HCT116 (cell line): ENCODE results near the gene VTI1A. TPM values are rescaled to one million over a fixed set of nuclear protein-coding genes. Genes with fewer than 3 reads are reported as not detected.
A peak's percentile ranks its signal among the peaks of the same experiment; 100 is the strongest.

Experiments used
- ATAC-seq: fragments of 200-7000 bp; cut with Tn5 transposase; 2 replicates; pipeline ENCODE4 v1.9.1; 2020; ENCODE audit warnings: mild to moderate bottlenecking, moderate library complexity
- BruUV-seq: library from RNA; stranded (reverse); fragments of 400-500 nt; replicated peaks from 2 replicates; lab custom pipeline; 2021; lab: Mats Ljungman, UMichigan
- CTCF ChIA-PET: fragments of 300-600 bp; sonication (Branson Sonifier 250); formaldehyde crosslinking; loops from one replicate; lab custom pipeline; 2021; ENCODE audit warnings: antibody characterized with exemption; lab: Charles Lee
- POLR2A ChIA-PET: fragments of 300-600, 350-600 bp; sonication (Branson Sonifier 250); formaldehyde crosslinking; loops from one replicate; lab custom pipeline; 2021; ENCODE audit warnings: antibody characterized with exemption; lab: Charles Lee
- RAD21 ChIA-PET, 2 experiments: fragments of 300-600 bp; sonication (Branson Sonifier 250); formaldehyde crosslinking; loops; one replicate each; lab custom pipeline; 2023; ENCODE audit warnings: low total read pairs in 2 of 2; ENCODE audit not compliant: uncharacterized antibody in 2 of 2, unreplicated experiment in 2 of 2, low non-redundant PET in 1 of 2; lab: Charles Lee
- DNase-seq: peaks from one replicate; pipeline ENCODE4 v3.0.0-alpha.2; 2010; ENCODE audit warnings: low read depth, low spot score
- H2AFZ ChIP-seq: fragments of 200-600 bp; shearing (Covaris generic), sonication (generic); 2 replicates; pipeline ENCODE4 v1.6.1; 2017; ENCODE audit warnings: low read depth, mixed run types, mixed read lengths, antibody characterized with exemption, low read length; ENCODE audit not compliant: poor library complexity, severe bottlenecking
- H3K27ac ChIP-seq: 2 replicates; pipeline ENCODE4 v1.5.1; 2012; ENCODE audit warnings: low read depth, low read length
- H3K27me3 ChIP-seq: fragments of 200-600 bp; sonication (generic); 2 replicates; pipeline ENCODE4 v1.6.1; 2016; ENCODE audit warnings: mixed run types, low read length, mixed read lengths; ENCODE audit not compliant: insufficient read depth
- H3K36me3 ChIP-seq, 2 experiments: fragments of 200-500 bp in 1 of 2; fragments of 200-600 bp in 1 of 2; sonication (Bioruptor generic) in 1 of 2; sonication (generic) in 1 of 2; 2 replicates each; pipeline versions ENCODE4 v1.5.1 to v1.6.1; 2014 to 2016; ENCODE audit warnings: low read length in 2 of 2, inconsistent platforms in 1 of 2, mixed read lengths in 1 of 2, mixed run types in 1 of 2; ENCODE audit not compliant: insufficient read depth in 2 of 2, control insufficient read depth in 1 of 2
- H3K4me1 ChIP-seq, 2 experiments: fragments of 200-600 bp in 1 of 2; sonication (generic) in 1 of 2; 2 replicates each; pipeline versions ENCODE4 v1.5.1 to v1.6.1; 2012 to 2017; ENCODE audit warnings: low read length in 2 of 2, inconsistent platforms in 1 of 2, mild to moderate bottlenecking in 1 of 2, mixed read lengths in 1 of 2, mixed run types in 1 of 2, moderate library complexity in 1 of 2; ENCODE audit not compliant: insufficient read depth in 2 of 2, control insufficient read depth in 1 of 2
- H3K4me2 ChIP-seq: fragments of 200-600 bp; sonication (generic); 2 replicates; pipeline ENCODE4 v1.6.1; 2017; ENCODE audit warnings: mixed run types, low read length, mixed read lengths
- H3K4me3 ChIP-seq, 2 experiments: fragments of 200-600 bp in 1 of 2; sonication (generic) in 1 of 2; replicated peaks in 1 of 2; 2 replicates each; pipeline ENCODE4 v1.5.1; 2011 to 2016; ENCODE audit warnings: low read length in 2 of 2, control low read depth in 1 of 2, low read depth in 1 of 2, mild to moderate bottlenecking in 1 of 2, mixed read lengths in 1 of 2, mixed run types in 1 of 2
- H3K79me2 ChIP-seq: fragments of 200-600 bp; sonication (generic); 2 replicates; pipeline ENCODE4 v1.6.1; 2017; ENCODE audit warnings: mild to moderate bottlenecking, mixed run types, low read length, moderate library complexity, mixed read lengths; ENCODE audit not compliant: insufficient read depth
- H3K9ac ChIP-seq: fragments of 200-600 bp; sonication (generic); 2 replicates; pipeline ENCODE4 v1.6.1; 2016; ENCODE audit warnings: low read length, mixed read lengths
- H3K9me2 ChIP-seq: fragments of 200-600 bp; sonication (generic), shearing (Covaris generic); 2 replicates; pipeline ENCODE4 v1.6.1; 2017; ENCODE audit warnings: mixed run types, mild to moderate bottlenecking, moderate library complexity; ENCODE audit not compliant: insufficient read depth
- H3K9me3 ChIP-seq, 2 experiments: fragments of 200-500 bp in 1 of 2; fragments of 200-600 bp in 1 of 2; sonication (Bioruptor generic) in 1 of 2; sonication (generic) in 1 of 2; 2 replicates each; pipeline ENCODE4 v1.6.1; 2014 to 2017; ENCODE audit warnings: low read length in 2 of 2, mixed read lengths in 2 of 2, inconsistent platforms in 1 of 2, low read depth in 1 of 2, mild to moderate bottlenecking in 1 of 2, mixed run types in 1 of 2, moderate library complexity in 1 of 2; ENCODE audit not compliant: control insufficient read depth in 1 of 2, insufficient read depth in 1 of 2
- H4K20me1 ChIP-seq: fragments of 200-600 bp; sonication (generic), shearing (Covaris generic); 2 replicates; pipeline ENCODE4 v1.6.1; 2017; ENCODE audit warnings: mixed run types, mild to moderate bottlenecking, moderate library complexity; ENCODE audit not compliant: insufficient read depth
- CBX3 ChIP-seq: IDR thresholded peaks from 2 replicates; pipeline ENCODE4 v1.6.1; 2012; ENCODE audit warnings: low read depth
- ELF1 ChIP-seq: IDR thresholded peaks from 2 replicates; pipeline ENCODE4 v1.6.1; 2012; ENCODE audit warnings: low read depth, borderline replicate concordance
- EZH2 ChIP-seq: fragments of 200-600 bp; sonication (generic); IDR thresholded peaks from 2 replicates; pipeline ENCODE4 v1.6.1; 2017; ENCODE audit warnings: antibody characterized with exemption, mixed run types
- EZH2phosphoT487 ChIP-seq: fragments of 200-600 bp; IDR thresholded peaks from 2 replicates; pipeline ENCODE4 v1.6.1; 2018; ENCODE audit warnings: antibody characterized with exemption, borderline replicate concordance
- FOSL1 ChIP-seq: IDR thresholded peaks from 2 replicates; pipeline ENCODE4 v1.6.1; 2012; ENCODE audit warnings: low read depth
- JUND ChIP-seq: IDR thresholded peaks from 2 replicates; pipeline ENCODE4 v1.6.1; 2012
- POLR2A ChIP-seq: IDR thresholded peaks from 2 replicates; pipeline ENCODE4 v1.7.0; 2011; ENCODE audit warnings: borderline replicate concordance; ENCODE audit not compliant: insufficient read depth, insufficient read length; ENCODE audit errors: extremely low read depth
- SP1 ChIP-seq: IDR thresholded peaks from 2 replicates; pipeline ENCODE4 v1.6.1; 2012; ENCODE audit warnings: low read depth
- SRF ChIP-seq: IDR thresholded peaks from 2 replicates; pipeline ENCODE4 v1.6.1; 2012; ENCODE audit warnings: low read depth
- YY1 ChIP-seq: IDR thresholded peaks from 2 replicates; pipeline ENCODE4 v1.6.1; 2011; ENCODE audit warnings: low read length, low read depth, moderate library complexity, mild to moderate bottlenecking; ENCODE audit not compliant: insufficient replicate concordance; ENCODE audit errors: extremely low read depth
- ZFX ChIP-seq: fragments of 450-650 bp; IDR thresholded peaks from 2 replicates; pipeline ENCODE4 v1.6.1; 2017
- ZNF274 ChIP-seq: fragments of 200-500 bp; sonication (Bioruptor generic); IDR thresholded peaks from 2 replicates; pipeline ENCODE4 v1.6.1; 2014; ENCODE audit warnings: mild to moderate bottlenecking, low read depth, low read length, inconsistent platforms
- intact Hi-C: fragments of 100-400 bp; cut with micrococcal nuclease; formaldehyde crosslinking; loops from 2 replicates; pipeline ENCODE4 v1.10.0; 2022
- total RNA-seq: library from RNA; stranded (reverse); gene quantifications from one replicate; pipeline ENCODE4 v1.2.1, GENCODE V29; 2021; ENCODE audit not compliant: unreplicated experiment
- TF ChIP-seq, protein P1 (sequence below): IDR thresholded peaks from 2 replicates; pipeline ENCODE4 v1.6.1; 2012
- TF ChIP-seq, protein P2 (sequence below): IDR thresholded peaks from 2 replicates; pipeline ENCODE4 v1.6.1; 2012; ENCODE audit warnings: low read depth
- TF ChIP-seq, protein P3 (sequence below), 3 experiments: fragments of 200-600 bp in 1 of 3; sonication (generic) in 1 of 3; IDR thresholded peaks in 2 of 3; conservative IDR thresholded peaks in 1 of 3; 2 replicates each; pipeline ENCODE4 v1.5.1; 2012 to 2017; ENCODE audit warnings: low read depth in 2 of 3, low read length in 2 of 3, antibody characterized with exemption in 1 of 3, borderline replicate concordance in 1 of 3, control low read depth in 1 of 3, mild to moderate bottlenecking in 1 of 3, mixed read lengths in 1 of 3, mixed run types in 1 of 3, moderate library complexity in 1 of 3; ENCODE audit not compliant: insufficient read depth in 1 of 3

The VTI1A gene
- total RNA-seq, 1 experiment from 2014 or later = 80.7 TPM

DNA sequence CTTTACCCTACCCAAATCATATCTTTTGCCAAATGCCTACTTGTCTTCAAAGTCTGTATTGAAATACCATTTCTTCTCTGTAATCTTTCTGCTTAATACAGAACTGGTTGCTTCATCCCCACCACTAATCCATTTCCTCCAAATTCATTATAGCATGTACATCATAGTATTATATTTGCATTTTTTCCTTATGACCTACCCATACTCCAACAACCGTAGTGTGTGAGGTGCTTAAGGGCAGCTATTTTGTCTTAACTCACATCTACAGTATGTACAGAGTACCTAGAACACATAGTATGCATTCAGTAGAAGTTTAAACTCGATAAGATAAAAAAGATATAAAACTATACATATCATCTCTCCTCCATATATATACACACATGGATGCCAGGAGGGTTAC, 49.4 kb upstream of the VTI1A start:
- ChIA-PET RAD21 (no interaction called here), CTCF (no interaction called here), POLR2A (no interaction called here)
- Histone ChIP-seq H3K9ac (no peak overlapping the region), H3K27ac (0 out of 2 replicates have a peak overlapping the region, but pooled peaks have one; percentile 8), H3K9me3 (no peaks in the 10 kb centered on the region), H3K27me3 (no peaks in the 10 kb centered on the region), H2AFZ (no peak overlapping the region), H3K36me3 (peaks cover 27 to 37% of the 10 kb centered on the region in 2 experiments; a peak in 3 of 4 replicates), H4K20me1 (no peaks in the 10 kb centered on the region), H3K9me2 (no peaks in the 10 kb centered on the region), H3K4me1 (peaks cover 57 to 76% of the 10 kb centered on the region in 2 experiments), H3K4me2 (no peak overlapping the region), H3K79me2 (peaks cover 49% of the 10 kb centered on the region), H3K4me3 (no peak overlapping the region)
- ATAC-seq = no peak
- DNase-seq = no peak
- no TSS peak for BruUV-seq
- intact Hi-C loops = no loop called here
- TF ChIP-seq EZH2 = no peak
- no peak for TF ChIP-seq ELF1
- TF ChIP-seq ZFX = no peak
- TF ChIP-seq POLR2A = no peak
- TF ChIP-seq ZNF274 = no peak
- TF ChIP-seq SRF = no peak
- TF ChIP-seq YY1 = no peak
- TF ChIP-seq, protein P1, sequence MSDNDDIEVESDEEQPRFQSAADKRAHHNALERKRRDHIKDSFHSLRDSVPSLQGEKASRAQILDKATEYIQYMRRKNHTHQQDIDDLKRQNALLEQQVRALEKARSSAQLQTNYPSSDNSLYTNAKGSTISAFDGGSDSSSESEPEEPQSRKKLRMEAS = no peak
- no peak for TF ChIP-seq SP1
- TF ChIP-seq, protein P2, sequence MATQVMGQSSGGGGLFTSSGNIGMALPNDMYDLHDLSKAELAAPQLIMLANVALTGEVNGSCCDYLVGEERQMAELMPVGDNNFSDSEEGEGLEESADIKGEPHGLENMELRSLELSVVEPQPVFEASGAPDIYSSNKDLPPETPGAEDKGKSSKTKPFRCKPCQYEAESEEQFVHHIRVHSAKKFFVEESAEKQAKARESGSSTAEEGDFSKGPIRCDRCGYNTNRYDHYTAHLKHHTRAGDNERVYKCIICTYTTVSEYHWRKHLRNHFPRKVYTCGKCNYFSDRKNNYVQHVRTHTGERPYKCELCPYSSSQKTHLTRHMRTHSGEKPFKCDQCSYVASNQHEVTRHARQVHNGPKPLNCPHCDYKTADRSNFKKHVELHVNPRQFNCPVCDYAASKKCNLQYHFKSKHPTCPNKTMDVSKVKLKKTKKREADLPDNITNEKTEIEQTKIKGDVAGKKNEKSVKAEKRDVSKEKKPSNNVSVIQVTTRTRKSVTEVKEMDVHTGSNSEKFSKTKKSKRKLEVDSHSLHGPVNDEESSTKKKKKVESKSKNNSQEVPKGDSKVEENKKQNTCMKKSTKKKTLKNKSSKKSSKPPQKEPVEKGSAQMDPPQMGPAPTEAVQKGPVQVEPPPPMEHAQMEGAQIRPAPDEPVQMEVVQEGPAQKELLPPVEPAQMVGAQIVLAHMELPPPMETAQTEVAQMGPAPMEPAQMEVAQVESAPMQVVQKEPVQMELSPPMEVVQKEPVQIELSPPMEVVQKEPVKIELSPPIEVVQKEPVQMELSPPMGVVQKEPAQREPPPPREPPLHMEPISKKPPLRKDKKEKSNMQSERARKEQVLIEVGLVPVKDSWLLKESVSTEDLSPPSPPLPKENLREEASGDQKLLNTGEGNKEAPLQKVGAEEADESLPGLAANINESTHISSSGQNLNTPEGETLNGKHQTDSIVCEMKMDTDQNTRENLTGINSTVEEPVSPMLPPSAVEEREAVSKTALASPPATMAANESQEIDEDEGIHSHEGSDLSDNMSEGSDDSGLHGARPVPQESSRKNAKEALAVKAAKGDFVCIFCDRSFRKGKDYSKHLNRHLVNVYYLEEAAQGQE = no peak
- no peak for TF ChIP-seq FOSL1
- no peak for TF ChIP-seq CBX3
- TF ChIP-seq EZH2phosphoT487 = no peak
- no peak for TF ChIP-seq JUND
- TF ChIP-seq, protein P3, sequence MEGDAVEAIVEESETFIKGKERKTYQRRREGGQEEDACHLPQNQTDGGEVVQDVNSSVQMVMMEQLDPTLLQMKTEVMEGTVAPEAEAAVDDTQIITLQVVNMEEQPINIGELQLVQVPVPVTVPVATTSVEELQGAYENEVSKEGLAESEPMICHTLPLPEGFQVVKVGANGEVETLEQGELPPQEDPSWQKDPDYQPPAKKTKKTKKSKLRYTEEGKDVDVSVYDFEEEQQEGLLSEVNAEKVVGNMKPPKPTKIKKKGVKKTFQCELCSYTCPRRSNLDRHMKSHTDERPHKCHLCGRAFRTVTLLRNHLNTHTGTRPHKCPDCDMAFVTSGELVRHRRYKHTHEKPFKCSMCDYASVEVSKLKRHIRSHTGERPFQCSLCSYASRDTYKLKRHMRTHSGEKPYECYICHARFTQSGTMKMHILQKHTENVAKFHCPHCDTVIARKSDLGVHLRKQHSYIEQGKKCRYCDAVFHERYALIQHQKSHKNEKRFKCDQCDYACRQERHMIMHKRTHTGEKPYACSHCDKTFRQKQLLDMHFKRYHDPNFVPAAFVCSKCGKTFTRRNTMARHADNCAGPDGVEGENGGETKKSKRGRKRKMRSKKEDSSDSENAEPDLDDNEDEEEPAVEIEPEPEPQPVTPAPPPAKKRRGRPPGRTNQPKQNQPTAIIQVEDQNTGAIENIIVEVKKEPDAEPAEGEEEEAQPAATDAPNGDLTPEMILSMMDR (IDR thresholded peaks at IDR 0.05 in 2 of 3, conservative IDR thresholded peaks at IDR 0.05 in 1 of 3; ENCODE audit: borderline replicate concordance in 1 of 3, insufficient read depth in 1 of 3, low read depth in 2 of 3, low read length in 2 of 3) = no peak
